SH-SY5Y (cell line): ENCODE results near the gene COBL.

Experiments used
- GATA2 ChIP-seq: IDR thresholded peaks from 2 replicates; pipeline ENCODE4 v1.6.1; 2011; ENCODE audit warnings: mild to moderate bottlenecking, low read depth, low read length
- GATA3 ChIP-seq: IDR thresholded peaks from 2 replicates; pipeline ENCODE4 v1.6.1; 2011; ENCODE audit warnings: low read depth, mild to moderate bottlenecking, low read length, moderate library complexity

COBL gene

GRCh38 chr7:51031791-51032515 is 284.7 kb downstream of the COBL start:
- TF ChIP-seq GATA3 (no peak), GATA2 (no peak)

- TF ChIP-seq GATA2 (no peak), GATA3 (no peak)
These were observed 285.4 kb downstream of the COBL start for GRCh38 chr7:51031216-51031615.

- TF ChIP-seq GATA3 = no peak
- no peak for TF ChIP-seq GATA2
These were observed 286.9 kb downstream of the COBL start for GRCh38 chr7:51029701-51030191.

- no peak for TF ChIP-seq GATA2
- TF ChIP-seq GATA3 = no peak
These were observed 287.5 kb downstream of the COBL start for GRCh38 chr7:51029131-51029530.

- no peak for TF ChIP-seq GATA2
- TF ChIP-seq GATA3 = no peak
These were observed 288.4 kb downstream of the COBL start for GRCh38 chr7:51027935-51028830.

GRCh38 chr7:51027106-51027934 is 289.3 kb downstream of the COBL start:
- TF ChIP-seq GATA2 (no peak), GATA3 (no peak)

GRCh38 chr7:51026341-51026740 is 290.3 kb downstream of the COBL start:
- TF ChIP-seq GATA2 (no peak), GATA3 (no peak)

- TF ChIP-seq GATA3 (no peak), GATA2 (no peak)
These were observed 290.9 kb downstream of the COBL start for GRCh38 chr7:51025668-51026067.

- TF ChIP-seq GATA2 = no peak
- no peak for TF ChIP-seq GATA3
These were observed 291.7 kb downstream of the COBL start for GRCh38 chr7:51024867-51025266.

GRCh38 chr7:51023547-51023946 is 293.1 kb downstream of the COBL start:
- TF ChIP-seq GATA3 (no peak), GATA2 (no peak)

- TF ChIP-seq GATA3 (no peak), GATA2 (no peak)
These were observed 293.8 kb downstream of the COBL start for GRCh38 chr7:51022821-51023220.

GRCh38 chr7:51021906-51022570 is 294.6 kb downstream of the COBL start:
- no peak for TF ChIP-seq GATA2
- no peak for TF ChIP-seq GATA3

- no peak for TF ChIP-seq GATA2
- TF ChIP-seq GATA3 = no peak
These were observed 295.7 kb downstream of the COBL start for GRCh38 chr7:51020944-51021343.
